ENCODE results near the gene COPS3.

DNA sequence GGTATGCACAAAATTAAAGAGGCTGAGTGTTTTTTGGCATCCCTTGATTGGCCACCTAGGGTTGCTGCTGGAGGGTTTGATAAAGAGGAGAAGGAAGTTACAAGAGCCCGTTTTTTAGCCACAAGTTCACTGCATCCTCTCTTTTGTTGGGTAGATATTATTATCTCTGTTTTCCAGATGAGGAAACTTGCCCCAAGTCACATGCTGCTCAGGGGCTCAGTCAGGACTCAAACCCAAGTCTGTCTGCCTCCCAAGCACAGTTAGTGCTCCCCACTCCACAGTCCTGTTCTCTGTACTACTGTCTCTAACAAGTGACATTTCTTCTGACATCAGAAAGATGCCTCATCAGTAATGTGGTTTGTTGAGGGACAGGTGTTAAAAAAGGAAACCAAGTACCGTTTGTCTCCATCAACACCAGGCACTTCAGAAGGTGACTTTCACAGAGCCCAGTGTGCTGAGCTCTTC is 23.5 kb upstream of the COPS3 start:
- TF ChIP-seq, protein P1, sequence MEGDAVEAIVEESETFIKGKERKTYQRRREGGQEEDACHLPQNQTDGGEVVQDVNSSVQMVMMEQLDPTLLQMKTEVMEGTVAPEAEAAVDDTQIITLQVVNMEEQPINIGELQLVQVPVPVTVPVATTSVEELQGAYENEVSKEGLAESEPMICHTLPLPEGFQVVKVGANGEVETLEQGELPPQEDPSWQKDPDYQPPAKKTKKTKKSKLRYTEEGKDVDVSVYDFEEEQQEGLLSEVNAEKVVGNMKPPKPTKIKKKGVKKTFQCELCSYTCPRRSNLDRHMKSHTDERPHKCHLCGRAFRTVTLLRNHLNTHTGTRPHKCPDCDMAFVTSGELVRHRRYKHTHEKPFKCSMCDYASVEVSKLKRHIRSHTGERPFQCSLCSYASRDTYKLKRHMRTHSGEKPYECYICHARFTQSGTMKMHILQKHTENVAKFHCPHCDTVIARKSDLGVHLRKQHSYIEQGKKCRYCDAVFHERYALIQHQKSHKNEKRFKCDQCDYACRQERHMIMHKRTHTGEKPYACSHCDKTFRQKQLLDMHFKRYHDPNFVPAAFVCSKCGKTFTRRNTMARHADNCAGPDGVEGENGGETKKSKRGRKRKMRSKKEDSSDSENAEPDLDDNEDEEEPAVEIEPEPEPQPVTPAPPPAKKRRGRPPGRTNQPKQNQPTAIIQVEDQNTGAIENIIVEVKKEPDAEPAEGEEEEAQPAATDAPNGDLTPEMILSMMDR (IDR thresholded peaks at IDR 0.05) = no peak
- TF ChIP-seq POLR2AphosphoS5 (IDR thresholded peaks at IDR 0.05) (no peak), POLR2A (IDR thresholded peaks at IDR 0.05) (no peak), EP300 (IDR thresholded peaks at IDR 0.05) (no peak)
